Measurements from ENCODE around the gene PRELID1.

The PRELID1 gene

DNA sequence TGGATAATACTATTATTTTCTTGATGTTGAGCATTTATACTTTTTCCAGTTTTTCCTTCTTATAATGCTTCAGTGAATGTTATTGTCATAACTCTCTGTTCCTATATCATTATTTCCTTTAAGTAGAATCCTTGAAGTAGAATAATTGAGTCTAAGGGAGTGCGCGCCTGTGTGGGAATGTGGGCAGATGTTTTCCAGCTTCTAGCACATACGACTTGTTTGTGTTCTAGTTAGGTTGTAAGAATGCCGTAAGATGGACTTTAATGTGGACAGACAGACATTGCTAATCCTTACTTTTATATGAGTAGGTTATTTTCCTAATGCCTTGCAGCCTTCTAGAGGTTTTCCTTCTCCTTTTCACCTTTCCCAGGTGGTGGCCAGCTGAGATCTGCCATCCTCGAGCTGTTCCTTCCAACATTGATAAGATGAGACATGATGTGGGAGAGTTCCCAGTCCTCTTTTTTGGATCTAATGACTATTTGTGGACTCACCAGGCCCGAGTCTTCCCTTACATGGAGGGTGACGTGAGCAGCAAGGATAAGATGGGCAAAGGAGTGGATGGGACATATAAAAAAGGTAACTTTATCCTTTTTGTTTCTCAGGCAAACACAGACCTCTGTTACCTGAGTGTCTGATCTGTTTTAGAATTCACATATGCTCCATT is 34.2 kb upstream of the PRELID1 start:
- TF ChIP-seq CTCF (IDR thresholded peaks at IDR 0.05; ENCODE audit: low read depth, low read length) = no peak

GRCh38 chr5:177269976-177270375 is 33.6 kb upstream of the PRELID1 start:
- TF ChIP-seq CTCF (IDR thresholded peaks at IDR 0.05; ENCODE audit: low read depth, low read length) = no peak
- no peak overlapping the region for H3K4me3 ChIP-seq (ENCODE audit: low read depth, low read length)

More for the DNA sequence above, 34.2 kb upstream of the PRELID1 start:
- no peak overlapping the region for H3K4me3 ChIP-seq (ENCODE audit: low read depth, low read length)

DNA sequence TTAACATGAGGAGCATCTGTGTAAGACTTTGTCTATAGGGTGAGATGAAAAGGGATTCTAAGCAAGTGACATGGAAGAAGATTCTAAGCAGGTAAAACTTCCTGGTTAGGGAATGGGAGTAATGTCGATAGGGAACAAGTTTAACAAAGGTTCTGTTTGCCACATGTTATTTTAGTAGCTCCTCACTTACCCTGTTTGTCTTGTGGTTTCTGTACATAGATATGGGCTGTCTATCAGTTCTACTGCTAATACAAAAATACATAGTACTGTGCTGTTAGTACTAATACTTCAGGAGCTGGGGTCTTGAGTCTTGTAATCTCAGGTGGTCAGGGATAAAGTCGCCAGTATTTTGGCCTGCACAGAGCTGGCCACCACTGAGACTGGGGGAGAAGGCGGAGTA is 32.9 kb upstream of the PRELID1 start:
- TF ChIP-seq CTCF (IDR thresholded peaks at IDR 0.05; ENCODE audit: low read depth, low read length) = no peak
- no peak overlapping the region for H3K4me3 ChIP-seq (ENCODE audit: low read depth, low read length)

- H3K4me3 ChIP-seq (ENCODE audit: low read depth, low read length) = no peak overlapping the region
- TF ChIP-seq CTCF (IDR thresholded peaks at IDR 0.05; ENCODE audit: low read depth, low read length) = no peak
These were observed 32.5 kb upstream of the PRELID1 start for GRCh38 chr5:177271113-177271512.

- no peak for TF ChIP-seq CTCF (IDR thresholded peaks at IDR 0.05; ENCODE audit: low read depth, low read length)
These were observed 27.7 kb upstream of the PRELID1 start for GRCh38 chr5:177275883-177276282.

GRCh38 chr5:177276886-177277285 is 26.7 kb upstream of the PRELID1 start:
- no peak for TF ChIP-seq CTCF (IDR thresholded peaks at IDR 0.05; ENCODE audit: low read depth, low read length)
- no peak overlapping the region for H3K4me3 ChIP-seq (ENCODE audit: low read depth, low read length)

More at GRCh38 chr5:177275883-177276282, 27.7 kb upstream of the PRELID1 start:
- no peak overlapping the region for H3K4me3 ChIP-seq (ENCODE audit: low read depth, low read length)

GRCh38 chr5:177288191-177288590 is 15.4 kb upstream of the PRELID1 start:
- H3K4me3 ChIP-seq (ENCODE audit: low read depth, low read length) = no peak overlapping the region
- TF ChIP-seq CTCF (IDR thresholded peaks at IDR 0.05; ENCODE audit: low read depth, low read length) = no peak

Data from WI38 (cell line).